VCaP (cell line): ENCODE measurements around the gene FAM53B.

Source experiments
- H3K27ac ChIP-seq: fragments of 450-650 bp; 2 replicates; pipeline ENCODE4 v1.5.1; 2017
- TF ChIP-seq, protein P1 (sequence below): fragments of 450-650 bp; conservative IDR thresholded peaks from 2 replicates; pipeline ENCODE4 v1.5.1; 2017; ENCODE audit warnings: mild to moderate bottlenecking, moderate library complexity

The FAM53B gene

DNA sequence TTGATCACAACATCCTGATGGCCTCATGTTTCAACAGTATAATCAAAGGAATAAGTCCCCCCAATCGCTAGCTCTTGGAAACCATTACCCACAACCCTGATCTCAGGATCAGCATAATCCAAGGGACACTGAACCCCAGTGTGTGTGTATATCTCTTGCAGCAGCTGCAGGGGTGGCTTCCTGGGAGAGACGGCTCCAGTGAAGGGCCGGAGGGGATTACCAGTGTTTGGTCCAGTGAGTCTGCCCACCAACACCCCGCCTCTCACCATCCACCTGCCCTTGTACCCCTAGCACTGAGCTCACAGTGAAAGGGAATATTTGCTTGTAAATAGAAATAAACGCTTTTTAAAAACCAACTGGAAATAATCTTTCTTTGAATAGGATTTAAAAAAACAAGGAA lies 63.1 kb downstream of the FAM53B start:
- TF ChIP-seq, protein P1, sequence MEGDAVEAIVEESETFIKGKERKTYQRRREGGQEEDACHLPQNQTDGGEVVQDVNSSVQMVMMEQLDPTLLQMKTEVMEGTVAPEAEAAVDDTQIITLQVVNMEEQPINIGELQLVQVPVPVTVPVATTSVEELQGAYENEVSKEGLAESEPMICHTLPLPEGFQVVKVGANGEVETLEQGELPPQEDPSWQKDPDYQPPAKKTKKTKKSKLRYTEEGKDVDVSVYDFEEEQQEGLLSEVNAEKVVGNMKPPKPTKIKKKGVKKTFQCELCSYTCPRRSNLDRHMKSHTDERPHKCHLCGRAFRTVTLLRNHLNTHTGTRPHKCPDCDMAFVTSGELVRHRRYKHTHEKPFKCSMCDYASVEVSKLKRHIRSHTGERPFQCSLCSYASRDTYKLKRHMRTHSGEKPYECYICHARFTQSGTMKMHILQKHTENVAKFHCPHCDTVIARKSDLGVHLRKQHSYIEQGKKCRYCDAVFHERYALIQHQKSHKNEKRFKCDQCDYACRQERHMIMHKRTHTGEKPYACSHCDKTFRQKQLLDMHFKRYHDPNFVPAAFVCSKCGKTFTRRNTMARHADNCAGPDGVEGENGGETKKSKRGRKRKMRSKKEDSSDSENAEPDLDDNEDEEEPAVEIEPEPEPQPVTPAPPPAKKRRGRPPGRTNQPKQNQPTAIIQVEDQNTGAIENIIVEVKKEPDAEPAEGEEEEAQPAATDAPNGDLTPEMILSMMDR, result no peak
- no peak overlapping the region for H3K27ac ChIP-seq

- TF ChIP-seq, protein P1, result no peak
- H3K27ac ChIP-seq, result no peak overlapping the region
Observed at GRCh38 chr10:124680675-124681074, 63.5 kb downstream of the FAM53B start.

GRCh38 chr10:124679401-124679800 lies 64.8 kb downstream of the FAM53B start:
- TF ChIP-seq, protein P1, result no peak
- no peak overlapping the region for H3K27ac ChIP-seq

DNA sequence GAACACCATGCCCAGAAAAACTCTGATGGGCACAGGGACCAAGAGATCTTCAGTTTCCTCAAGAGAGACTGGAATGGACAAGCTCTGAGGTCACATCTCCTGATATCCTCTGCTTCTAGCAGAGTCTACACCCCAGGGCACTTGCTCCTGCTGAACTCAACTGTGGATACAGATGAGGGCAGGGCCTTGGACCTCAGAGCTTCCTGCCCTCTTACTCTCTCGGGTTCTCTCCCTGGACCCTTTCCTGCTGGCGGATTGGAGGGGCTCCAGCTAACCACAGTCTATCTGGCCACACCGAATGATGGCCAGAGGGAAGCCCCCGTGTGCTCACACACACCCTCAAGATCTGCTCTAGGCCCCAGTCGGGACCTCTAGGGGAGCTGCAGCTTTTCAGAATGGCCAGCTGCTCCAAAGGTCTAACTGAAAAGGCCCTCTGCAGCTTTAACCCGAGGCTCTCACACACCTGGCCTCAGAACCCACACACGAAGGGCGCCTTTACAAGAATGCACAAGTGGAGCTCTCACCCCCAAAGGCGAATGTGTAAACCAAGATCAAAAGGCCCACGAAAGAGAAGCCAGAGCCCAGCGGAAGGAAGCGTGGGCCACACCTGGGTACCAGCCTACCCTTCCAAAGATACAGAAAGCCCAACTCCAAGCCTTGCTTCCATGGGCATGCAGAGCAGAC lies 65.5 kb downstream of the FAM53B start:
- TF ChIP-seq, protein P1, result no peak
- no peak overlapping the region for H3K27ac ChIP-seq

DNA sequence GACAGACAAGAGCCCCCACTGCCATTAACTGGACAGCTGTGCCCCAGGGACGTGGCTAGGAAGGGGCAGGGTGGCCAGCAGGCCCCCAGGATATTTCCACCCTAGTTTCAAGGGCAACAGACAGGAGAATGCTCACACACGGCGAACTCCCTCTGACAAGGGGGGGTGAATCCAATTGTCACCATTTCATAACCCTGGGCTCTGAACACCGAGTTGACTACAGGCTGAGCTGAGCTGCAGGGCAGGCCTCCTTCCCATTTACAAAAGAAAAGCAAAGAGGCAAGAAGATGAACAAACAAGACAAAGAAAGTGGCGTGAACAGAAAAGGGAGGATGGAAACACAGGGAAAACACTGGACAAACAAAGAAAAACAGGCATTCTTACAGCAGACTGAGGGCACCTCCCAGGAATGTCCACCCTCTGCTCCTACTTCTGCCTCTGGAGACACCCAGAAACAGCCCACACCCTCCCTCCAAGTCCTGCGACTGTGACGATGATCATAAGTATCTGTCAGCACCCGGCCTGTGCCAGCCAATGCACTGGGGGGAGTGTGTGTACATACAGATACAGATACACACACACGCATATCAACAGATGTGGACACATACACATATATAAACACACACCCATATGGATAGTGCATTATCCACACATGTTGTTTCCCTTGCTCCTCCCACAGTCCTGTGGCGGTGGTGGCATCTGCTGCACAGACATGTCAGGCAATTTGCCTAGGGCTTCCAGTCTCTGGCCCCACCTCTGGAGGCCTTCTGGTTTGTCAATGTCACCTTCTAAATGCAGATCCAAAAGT lies 66.2 kb downstream of the FAM53B start:
- H3K27ac ChIP-seq, result no peak overlapping the region
- TF ChIP-seq, protein P1, result no peak

DNA sequence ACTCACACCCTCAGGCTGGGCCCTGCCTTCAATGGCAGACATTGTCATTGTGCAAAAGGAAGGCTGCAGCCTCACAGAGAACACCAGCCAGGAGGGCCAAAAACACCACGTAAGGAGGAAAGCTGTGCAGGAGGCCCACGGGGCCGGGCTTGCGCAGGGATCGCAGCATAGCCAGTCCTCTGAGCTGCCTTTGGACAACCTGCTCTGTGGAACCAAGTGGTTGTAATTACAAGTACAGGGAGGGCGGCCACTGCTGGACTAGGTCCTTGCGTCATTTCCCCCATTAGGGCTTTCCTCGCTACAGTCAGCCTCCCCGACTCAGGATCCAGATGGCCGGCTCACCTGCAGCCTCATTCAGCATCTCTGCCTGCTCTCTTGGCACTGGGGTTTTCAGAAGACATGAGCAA lies 66.9 kb downstream of the FAM53B start:
- TF ChIP-seq, protein P1, result no peak
- no peak overlapping the region for H3K27ac ChIP-seq

- H3K27ac ChIP-seq, result no peak overlapping the region
- TF ChIP-seq, protein P1, result no peak
Observed at GRCh38 chr10:124676416-124677062, 67.6 kb downstream of the FAM53B start.
